ENCODE data around the gene SERPINA6.

DNA sequence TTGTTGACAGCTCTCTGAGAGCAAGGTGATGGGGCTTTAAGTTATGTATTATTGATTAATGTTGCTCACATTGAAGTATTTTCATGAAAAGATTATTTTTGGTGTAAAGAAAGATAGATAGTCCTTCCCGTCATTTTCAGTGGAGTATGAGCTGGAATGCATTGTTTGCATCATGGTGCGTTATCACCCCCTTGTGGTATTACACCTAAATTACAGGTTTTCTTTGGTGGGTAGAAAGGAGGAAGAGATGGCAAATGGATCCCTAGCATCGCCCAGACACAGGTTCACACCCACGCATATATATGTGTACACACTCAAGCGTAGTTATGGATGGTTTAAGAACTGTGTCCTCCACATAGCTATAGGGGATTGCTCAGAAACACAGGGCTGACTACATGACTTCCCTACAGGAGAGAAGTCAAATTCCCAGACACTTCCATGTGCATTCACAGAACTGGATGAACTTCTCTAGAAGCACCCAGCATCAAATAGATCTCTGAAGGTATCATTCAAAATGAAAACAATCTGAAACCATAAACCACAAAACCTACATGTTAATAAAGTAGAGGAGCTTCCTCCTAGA lies 15.6 kb downstream of the SERPINA6 start:
- no peak for TF ChIP-seq POLR2AphosphoS5 (IDR thresholded peaks at IDR 0.05; ENCODE audit: low read depth, low read length)
- no peak for TF ChIP-seq POLR2A (IDR thresholded peaks at IDR 0.05; ENCODE audit: borderline replicate concordance, extremely low read depth, insufficient read depth, insufficient read length)
- TF ChIP-seq, protein P1, sequence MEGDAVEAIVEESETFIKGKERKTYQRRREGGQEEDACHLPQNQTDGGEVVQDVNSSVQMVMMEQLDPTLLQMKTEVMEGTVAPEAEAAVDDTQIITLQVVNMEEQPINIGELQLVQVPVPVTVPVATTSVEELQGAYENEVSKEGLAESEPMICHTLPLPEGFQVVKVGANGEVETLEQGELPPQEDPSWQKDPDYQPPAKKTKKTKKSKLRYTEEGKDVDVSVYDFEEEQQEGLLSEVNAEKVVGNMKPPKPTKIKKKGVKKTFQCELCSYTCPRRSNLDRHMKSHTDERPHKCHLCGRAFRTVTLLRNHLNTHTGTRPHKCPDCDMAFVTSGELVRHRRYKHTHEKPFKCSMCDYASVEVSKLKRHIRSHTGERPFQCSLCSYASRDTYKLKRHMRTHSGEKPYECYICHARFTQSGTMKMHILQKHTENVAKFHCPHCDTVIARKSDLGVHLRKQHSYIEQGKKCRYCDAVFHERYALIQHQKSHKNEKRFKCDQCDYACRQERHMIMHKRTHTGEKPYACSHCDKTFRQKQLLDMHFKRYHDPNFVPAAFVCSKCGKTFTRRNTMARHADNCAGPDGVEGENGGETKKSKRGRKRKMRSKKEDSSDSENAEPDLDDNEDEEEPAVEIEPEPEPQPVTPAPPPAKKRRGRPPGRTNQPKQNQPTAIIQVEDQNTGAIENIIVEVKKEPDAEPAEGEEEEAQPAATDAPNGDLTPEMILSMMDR (IDR thresholded peaks at IDR 0.05 in 2 of 3, conservative IDR thresholded peaks at IDR 0.05 in 1 of 3; ENCODE audit: borderline replicate concordance in 1 of 3, insufficient read depth in 1 of 3, low read depth in 2 of 3, low read length in 2 of 3): peak; percentile 35 to 64 (median 52); a peak in 5 of 6 replicates
- no peak for TF ChIP-seq ELF1 (IDR thresholded peaks at IDR 0.05; ENCODE audit: borderline replicate concordance, low read depth)
- TF ChIP-seq REST (IDR thresholded peaks at IDR 0.05; ENCODE audit: low read depth): no peak
- no peak for TF ChIP-seq EZH2phosphoT487 (IDR thresholded peaks at IDR 0.05; ENCODE audit: borderline replicate concordance)
- peak; percentile 68 for TF ChIP-seq RAD21 (IDR thresholded peaks at IDR 0.05; ENCODE audit: low read depth)
- TF ChIP-seq, protein P2, sequence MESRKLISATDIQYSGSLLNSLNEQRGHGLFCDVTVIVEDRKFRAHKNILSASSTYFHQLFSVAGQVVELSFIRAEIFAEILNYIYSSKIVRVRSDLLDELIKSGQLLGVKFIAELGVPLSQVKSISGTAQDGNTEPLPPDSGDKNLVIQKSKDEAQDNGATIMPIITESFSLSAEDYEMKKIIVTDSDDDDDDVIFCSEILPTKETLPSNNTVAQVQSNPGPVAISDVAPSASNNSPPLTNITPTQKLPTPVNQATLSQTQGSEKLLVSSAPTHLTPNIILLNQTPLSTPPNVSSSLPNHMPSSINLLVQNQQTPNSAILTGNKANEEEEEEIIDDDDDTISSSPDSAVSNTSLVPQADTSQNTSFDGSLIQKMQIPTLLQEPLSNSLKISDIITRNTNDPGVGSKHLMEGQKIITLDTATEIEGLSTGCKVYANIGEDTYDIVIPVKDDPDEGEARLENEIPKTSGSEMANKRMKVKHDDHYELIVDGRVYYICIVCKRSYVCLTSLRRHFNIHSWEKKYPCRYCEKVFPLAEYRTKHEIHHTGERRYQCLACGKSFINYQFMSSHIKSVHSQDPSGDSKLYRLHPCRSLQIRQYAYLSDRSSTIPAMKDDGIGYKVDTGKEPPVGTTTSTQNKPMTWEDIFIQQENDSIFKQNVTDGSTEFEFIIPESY (IDR thresholded peaks at IDR 0.05; ENCODE audit: extremely low read depth, insufficient replicate concordance, low read length): no peak
- no peak for TF ChIP-seq ZNF274 (IDR thresholded peaks at IDR 0.05; ENCODE audit: low read depth, low read length)
- no peak for TF ChIP-seq ATF3 (IDR thresholded peaks at IDR 0.05)
- no peak for TF ChIP-seq EZH2 (IDR thresholded peaks at IDR 0.05)
- peak; percentile 23; the same call in 1 of the 2 replicates for TF ChIP-seq EGR1 (IDR thresholded peaks at IDR 0.05; ENCODE audit: low read depth)
- TF ChIP-seq, protein P3, sequence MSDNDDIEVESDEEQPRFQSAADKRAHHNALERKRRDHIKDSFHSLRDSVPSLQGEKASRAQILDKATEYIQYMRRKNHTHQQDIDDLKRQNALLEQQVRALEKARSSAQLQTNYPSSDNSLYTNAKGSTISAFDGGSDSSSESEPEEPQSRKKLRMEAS (IDR thresholded peaks at IDR 0.05): no peak

Data from HCT116 (cell line).